A673 (cell line): ENCODE measurements around the gene AK5. TPM values are rescaled to one million over a fixed set of nuclear protein-coding genes. Genes with fewer than 3 reads are reported as not detected.

Experiments used
- BruUV-seq: library from RNA; stranded (reverse); fragments of 400-500 nt; replicated peaks from 2 replicates; lab custom pipeline; 2021; lab: Mats Ljungman, UMichigan
- CTCF ChIA-PET: fragments of 300-600 bp; sonication (Branson Sonifier 250); formaldehyde crosslinking; loops from one replicate; lab custom pipeline; 2022; ENCODE audit warnings: antibody characterized with exemption; lab: Charles Lee
- POLR2A ChIA-PET: fragments of 300-600 bp; sonication (Branson Sonifier 250); formaldehyde crosslinking; loops from one replicate; lab custom pipeline; 2022; ENCODE audit warnings: antibody characterized with exemption; ENCODE audit not compliant: low non-redundant PET; lab: Charles Lee
- DNase-seq: peaks from one replicate; pipeline ENCODE4 v3.0.0-alpha.2; 2015; ENCODE audit warnings: low spot score
- H3K27ac ChIP-seq: fragments of 200-600 bp; sonication (generic); 2 replicates; pipeline ENCODE4 v1.5.1; 2016; ENCODE audit warnings: mixed run types, low read depth, mild to moderate bottlenecking, mixed read lengths, antibody characterized with exemption, low read length; ENCODE audit not compliant: poor library complexity, severe bottlenecking
- H3K27me3 ChIP-seq: fragments of 200-600 bp; sonication (generic); replicated peaks from 2 replicates; pipeline ENCODE4 v1.6.1; 2017; ENCODE audit warnings: mixed run types, low read depth, mild to moderate bottlenecking, mixed read lengths, antibody characterized with exemption, low read length; ENCODE audit not compliant: insufficient read depth, poor library complexity
- H3K36me3 ChIP-seq: fragments of 200-600 bp; sonication (generic); 2 replicates; pipeline ENCODE4 v1.6.1; 2016; ENCODE audit warnings: mixed run types, mild to moderate bottlenecking, mixed read lengths, antibody characterized with exemption, low read length; ENCODE audit not compliant: insufficient read depth, poor library complexity, severe bottlenecking
- H3K4me1 ChIP-seq: fragments of 200-600 bp; sonication (generic); 2 replicates; pipeline ENCODE4 v1.6.1; 2017; ENCODE audit warnings: mixed run types, mild to moderate bottlenecking, mixed read lengths, antibody characterized with exemption, low read length; ENCODE audit not compliant: insufficient read depth, poor library complexity, severe bottlenecking
- H3K4me3 ChIP-seq: fragments of 200-600 bp; sonication (generic); 2 replicates; pipeline ENCODE4 v1.5.1; 2016; ENCODE audit warnings: low read depth, mixed run types, mild to moderate bottlenecking, mixed read lengths, low read length; ENCODE audit not compliant: poor library complexity, severe bottlenecking
- H3K9me3 ChIP-seq: fragments of 200-600 bp; sonication (generic); 2 replicates; pipeline ENCODE4 v1.6.1; 2016; ENCODE audit warnings: mixed run types, low read depth, mild to moderate bottlenecking, mixed read lengths, antibody characterized with exemption, low read length; ENCODE audit not compliant: poor library complexity, severe bottlenecking
- CTCF ChIP-seq: fragments of 300-800, 200-600 bp; sonication (generic); conservative IDR thresholded peaks from 2 replicates; pipeline ENCODE4 v1.5.1; 2017; ENCODE audit warnings: low read depth, mild to moderate bottlenecking, antibody characterized with exemption, low read length, moderate library complexity, mixed read lengths
- EZH2 ChIP-seq: fragments of 200-600 bp; sonication (generic); IDR thresholded peaks from 2 replicates; pipeline ENCODE4 v1.6.1; 2017; ENCODE audit warnings: borderline replicate concordance, low read depth, mild to moderate bottlenecking, mixed read lengths, antibody characterized with exemption, low read length; ENCODE audit not compliant: poor library complexity, severe bottlenecking
- intact Hi-C: fragments of 100-400 bp; cut with micrococcal nuclease; formaldehyde crosslinking; loops from one replicate; pipeline ENCODE4 v1.10.0; 2022; ENCODE audit not compliant: unreplicated experiment
- total RNA-seq: library from RNA; stranded (reverse); gene quantifications from 2 replicates; pipeline ENCODE4 v1.2.3, GENCODE V29; 2021

Gene AK5
- total RNA-seq, 1 experiment from 2014 or later: 0.47 TPM

GRCh38 chr1:77394166-77394565 lies 112.3 kb downstream of the AK5 start:
- no peak for TF ChIP-seq EZH2
- no peak for TF ChIP-seq CTCF
- Histone ChIP-seq H3K27me3 (no peaks in the 10 kb centered on the region), H3K36me3 (no peaks in the 10 kb centered on the region), H3K4me1 (no peaks in the 10 kb centered on the region), H3K9me3 (no peaks in the 10 kb centered on the region), H3K27ac (no peak overlapping the region), H3K4me3 (no peak overlapping the region)
- POLR2A ChIA-PET: no interaction called here
- CTCF ChIA-PET: no interaction called here
- BruUV-seq: no TSS peak
- intact Hi-C loops: no loop called here
- no peak for DNase-seq

- ChIA-PET POLR2A (no interaction called here), CTCF (no interaction called here)
- H3K36me3 ChIP-seq: no peaks in the 10 kb centered on the region
- H3K4me1 ChIP-seq: no peaks in the 10 kb centered on the region
- no peaks in the 10 kb centered on the region for H3K9me3 ChIP-seq
- H3K27me3 ChIP-seq: no peaks in the 10 kb centered on the region
- TF ChIP-seq CTCF (no peak), EZH2 (no peak)
- DNase-seq: no peak
- intact Hi-C loops: no loop called here
- H3K4me3 ChIP-seq: no peak overlapping the region
- H3K27ac ChIP-seq: no peak overlapping the region
- no TSS peak for BruUV-seq
Measured at GRCh38 chr1:77395051-77395450, 113.2 kb downstream of the AK5 start.

GRCh38 chr1:77398152-77398551 lies 116.3 kb downstream of the AK5 start:
- no peaks in the 10 kb centered on the region for H3K4me1 ChIP-seq
- H3K9me3 ChIP-seq: no peaks in the 10 kb centered on the region
- no peaks in the 10 kb centered on the region for H3K27me3 ChIP-seq
- H3K4me3 ChIP-seq: no peak overlapping the region
- ChIA-PET CTCF (no interaction called here), POLR2A (no interaction called here)
- no peak for DNase-seq
- no TSS peak for BruUV-seq
- TF ChIP-seq EZH2 (no peak), CTCF (no peak)
- intact Hi-C loops: no loop called here
- H3K27ac ChIP-seq: no peak overlapping the region
- H3K36me3 ChIP-seq: no peaks in the 10 kb centered on the region
